ENCODE data around the gene NEDD8.
"Not testable (repeated sequence)": the region's sequence is repeated elsewhere in the genome, so short reads cannot be mapped to it uniquely, and the experiment has no call there.

The NEDD8 gene

GRCh38 chr14:24224618-24225071 is 7.5 kb downstream of the NEDD8 start:
- Histone ChIP-seq H3K27ac (ENCODE audit: extremely low read depth, low read depth, low read length) (no peak overlapping the region), H3K9me3 (ENCODE audit: control insufficient read depth, insufficient read depth, low read depth, low read length) (no peaks in the 10 kb centered on the region), H3K4me3 (ENCODE audit: low read depth, low read length) (no peak overlapping the region), H3K36me3 (ENCODE audit: control insufficient read depth in 2 of 2, insufficient read depth in 1 of 2, low read length in 2 of 2) (peaks cover 22 to 30% of the 10 kb centered on the region in 2 experiments), H3K4me1 (ENCODE audit: control insufficient read depth, insufficient read depth, low read length) (no peaks in the 10 kb centered on the region)
- POLR2A ChIA-PET: interaction anchor here (0.5 to 2.1 kb wide), 3 partner anchors 11 to 82 kb away, joined by 3 to 4 read pairs (median 3); partner anchors contain the start of genes CHMP4A and TINF2
- no peak for TF ChIP-seq ZNF585B (tag by site-specific recombination; IDR thresholded peaks at IDR 0.05)
- TF ChIP-seq ZNF530 (tag by site-specific recombination; IDR thresholded peaks at IDR 0.05; ENCODE audit: low read depth): no peak
- TF ChIP-seq ZNF521 (tag by site-specific recombination; IDR thresholded peaks at IDR 0.05): no peak
- no peak for TF ChIP-seq KLF10 (tag by site-specific recombination; IDR thresholded peaks at IDR 0.05)
- no peak for TF ChIP-seq KLF1 (tag by site-specific recombination; IDR thresholded peaks at IDR 0.05)
- no peak for TF ChIP-seq ZNF138 (tag by site-specific recombination; IDR thresholded peaks at IDR 0.05; ENCODE audit: borderline replicate concordance)
- TF ChIP-seq ZNF600 (tag by site-specific recombination; IDR thresholded peaks at IDR 0.05): no peak
- no peak for TF ChIP-seq ZFP69B (tag by site-specific recombination; IDR thresholded peaks at IDR 0.05)
- no peak for TF ChIP-seq ZNF658 (tag by site-specific recombination; IDR thresholded peaks at IDR 0.05)
- no peak for TF ChIP-seq ZNF16 (tag by site-specific recombination; IDR thresholded peaks at IDR 0.05; ENCODE audit: low read depth)
- no peak for TF ChIP-seq ZNF707 (tag by site-specific recombination; IDR thresholded peaks at IDR 0.05)
- no peak for TF ChIP-seq ZBTB48 (tag by site-specific recombination; IDR thresholded peaks at IDR 0.05)
- CTCF ChIA-PET: interaction anchor here (0.6 to 1.8 kb wide), 3 partner anchors 9 to 207 kb away, joined by 3 to 7 read pairs (median 4); partner anchors contain the start of genes MDP1 and TINF2

DNA sequence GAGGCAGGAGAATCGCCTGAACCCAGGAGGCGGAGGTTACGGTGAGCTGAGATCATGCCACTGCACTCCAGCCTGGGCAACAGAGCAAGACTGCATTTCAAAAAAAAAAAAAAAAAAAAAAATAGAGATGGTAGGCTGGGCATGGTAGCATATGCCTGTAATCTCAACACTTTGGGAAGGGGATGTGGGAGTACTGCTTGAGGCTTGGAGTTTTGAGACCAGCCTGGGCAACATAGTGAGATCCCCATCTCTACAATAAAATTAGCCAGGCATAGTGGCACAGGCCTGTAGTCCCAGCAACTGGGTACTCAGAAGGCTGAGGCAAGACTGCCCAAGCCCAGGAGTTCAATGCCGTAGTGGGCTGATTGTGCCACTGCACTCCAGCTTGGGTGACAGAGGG is 9.2 kb downstream of the NEDD8 start:
- H3K4me1 ChIP-seq (ENCODE audit: control insufficient read depth, insufficient read depth, low read length); H3K4me3 ChIP-seq (ENCODE audit: low read depth, low read length); H3K9me3 ChIP-seq (ENCODE audit: control insufficient read depth, insufficient read depth, low read depth, low read length); POLR2A ChIA-PET; H3K27ac ChIP-seq (ENCODE audit: extremely low read depth, low read depth, low read length): not testable (repeated sequence)
- CTCF ChIA-PET: interaction anchor here (0.7 kb wide), 1 partner anchor 9 kb away, joined by 3 read pairs; the partner anchor contains the start of gene CHMP4A
- H3K36me3 ChIP-seq (ENCODE audit: control insufficient read depth in 2 of 2, insufficient read depth in 1 of 2, low read length in 2 of 2): peaks cover 17 to 18% of the 10 kb centered on the region in 2 experiments

GRCh38 chr14:24219521-24219920 is 12.6 kb downstream of the NEDD8 start:
- Histone ChIP-seq H3K36me3 (ENCODE audit: control insufficient read depth in 2 of 2, insufficient read depth in 1 of 2, low read length in 2 of 2) (peaks cover 6 to 14% of the 10 kb centered on the region in 2 experiments; a peak in 2 of 3 replicates), H3K9me3 (ENCODE audit: control insufficient read depth, insufficient read depth, low read depth, low read length) (no peaks in the 10 kb centered on the region), H3K4me1 (ENCODE audit: control insufficient read depth, insufficient read depth, low read length) (no peaks in the 10 kb centered on the region), H3K4me3 (ENCODE audit: low read depth, low read length) (no peak overlapping the region), H3K27ac (ENCODE audit: extremely low read depth, low read depth, low read length) (no peak overlapping the region)
- ChIA-PET CTCF (interaction anchor here (0.5 to 1.1 kb wide), 4 partner anchors 77 to 212 kb away, joined by 3 to 4 read pairs (median 3); no protein-coding TSS in a partner anchor), POLR2A (interaction anchor here (0.6 to 1.5 kb wide), 4 partner anchors 23 to 52 kb away, joined by 3 to 11 read pairs (median 6); partner anchors contain the start of genes RABGGTA, TINF2 and TM9SF1)
- no peak for TF ChIP-seq YY1 (tag by site-specific recombination; IDR thresholded peaks at IDR 0.05)
- no peak for TF ChIP-seq ZNF629 (tag by site-specific recombination; IDR thresholded peaks at IDR 0.05)
- TF ChIP-seq ZNF146 (tag by site-specific recombination; IDR thresholded peaks at IDR 0.05): no peak
- TF ChIP-seq, protein P1, sequence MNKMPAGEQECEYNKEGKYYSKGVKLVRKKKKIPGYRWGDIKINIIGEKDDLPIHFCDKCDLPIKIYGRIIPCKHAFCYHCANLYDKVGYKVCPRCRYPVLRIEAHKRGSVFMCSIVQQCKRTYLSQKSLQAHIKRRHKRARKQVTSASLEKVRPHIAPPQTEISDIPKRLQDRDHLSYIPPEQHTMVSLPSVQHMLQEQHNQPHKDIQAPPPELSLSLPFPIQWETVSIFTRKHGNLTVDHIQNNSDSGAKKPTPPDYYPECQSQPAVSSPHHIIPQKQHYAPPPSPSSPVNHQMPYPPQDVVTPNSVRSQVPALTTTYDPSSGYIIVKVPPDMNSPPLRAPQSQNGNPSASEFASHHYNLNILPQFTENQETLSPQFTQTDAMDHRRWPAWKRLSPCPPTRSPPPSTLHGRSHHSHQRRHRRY (tag by site-specific recombination; IDR thresholded peaks at IDR 0.05): no peak
- TF ChIP-seq ZNF639 (tag by site-specific recombination; IDR thresholded peaks at IDR 0.05): no peak
- TF ChIP-seq, protein P2, sequence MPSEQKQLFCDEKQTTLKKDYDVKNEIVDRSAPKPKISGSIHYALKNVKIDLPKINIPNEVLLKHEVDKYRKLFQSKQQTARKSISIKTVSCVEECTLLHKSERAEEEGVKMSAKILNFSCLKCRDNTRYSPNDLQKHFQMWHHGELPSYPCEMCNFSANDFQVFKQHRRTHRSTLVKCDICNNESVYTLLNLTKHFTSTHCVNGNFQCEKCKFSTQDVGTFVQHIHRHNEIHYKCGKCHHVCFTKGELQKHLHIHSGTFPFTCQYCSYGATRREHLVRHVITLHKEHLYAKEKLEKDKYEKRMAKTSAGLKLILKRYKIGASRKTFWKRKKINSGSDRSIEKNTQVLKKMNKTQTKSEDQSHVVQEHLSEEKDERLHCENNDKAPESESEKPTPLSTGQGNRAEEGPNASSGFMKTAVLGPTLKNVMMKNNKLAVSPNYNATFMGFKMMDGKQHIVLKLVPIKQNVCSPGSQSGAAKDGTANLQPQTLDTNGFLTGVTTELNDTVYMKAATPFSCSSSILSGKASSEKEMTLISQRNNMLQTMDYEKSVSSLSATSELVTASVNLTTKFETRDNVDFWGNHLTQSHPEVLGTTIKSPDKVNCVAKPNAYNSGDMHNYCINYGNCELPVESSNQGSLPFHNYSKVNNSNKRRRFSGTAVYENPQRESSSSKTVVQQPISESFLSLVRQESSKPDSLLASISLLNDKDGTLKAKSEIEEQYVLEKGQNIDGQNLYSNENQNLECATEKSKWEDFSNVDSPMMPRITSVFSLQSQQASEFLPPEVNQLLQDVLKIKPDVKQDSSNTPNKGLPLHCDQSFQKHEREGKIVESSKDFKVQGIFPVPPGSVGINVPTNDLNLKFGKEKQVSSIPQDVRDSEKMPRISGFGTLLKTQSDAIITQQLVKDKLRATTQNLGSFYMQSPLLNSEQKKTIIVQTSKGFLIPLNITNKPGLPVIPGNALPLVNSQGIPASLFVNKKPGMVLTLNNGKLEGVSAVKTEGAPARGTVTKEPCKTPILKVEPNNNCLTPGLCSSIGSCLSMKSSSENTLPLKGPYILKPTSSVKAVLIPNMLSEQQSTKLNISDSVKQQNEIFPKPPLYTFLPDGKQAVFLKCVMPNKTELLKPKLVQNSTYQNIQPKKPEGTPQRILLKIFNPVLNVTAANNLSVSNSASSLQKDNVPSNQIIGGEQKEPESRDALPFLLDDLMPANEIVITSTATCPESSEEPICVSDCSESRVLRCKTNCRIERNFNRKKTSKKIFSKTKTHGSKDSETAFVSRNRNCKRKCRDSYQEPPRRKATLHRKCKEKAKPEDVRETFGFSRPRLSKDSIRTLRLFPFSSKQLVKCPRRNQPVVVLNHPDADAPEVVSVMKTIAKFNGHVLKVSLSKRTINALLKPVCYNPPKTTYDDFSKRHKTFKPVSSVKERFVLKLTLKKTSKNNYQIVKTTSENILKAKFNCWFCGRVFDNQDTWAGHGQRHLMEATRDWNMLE (tag by site-specific recombination; conservative IDR thresholded peaks at IDR 0.05; ENCODE audit: low read depth): no peak
- TF ChIP-seq, protein P3, sequence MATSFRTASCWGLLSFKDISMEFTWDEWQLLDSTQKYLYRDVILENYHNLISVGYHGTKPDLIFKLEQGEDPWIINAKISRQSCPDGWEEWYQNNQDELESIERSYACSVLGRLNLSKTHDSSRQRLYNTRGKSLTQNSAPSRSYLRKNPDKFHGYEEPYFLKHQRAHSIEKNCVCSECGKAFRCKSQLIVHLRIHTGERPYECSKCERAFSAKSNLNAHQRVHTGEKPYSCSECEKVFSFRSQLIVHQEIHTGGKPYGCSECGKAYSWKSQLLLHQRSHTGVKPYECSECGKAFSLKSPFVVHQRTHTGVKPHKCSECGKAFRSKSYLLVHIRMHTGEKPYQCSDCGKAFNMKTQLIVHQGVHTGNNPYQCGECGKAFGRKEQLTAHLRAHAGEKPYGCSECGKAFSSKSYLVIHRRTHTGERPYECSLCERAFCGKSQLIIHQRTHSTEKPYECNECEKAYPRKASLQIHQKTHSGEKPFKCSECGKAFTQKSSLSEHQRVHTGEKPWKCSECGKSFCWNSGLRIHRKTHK (tag by site-specific recombination; IDR thresholded peaks at IDR 0.05): no peak
- TF ChIP-seq ZEB2 (tag by site-specific recombination; IDR thresholded peaks at IDR 0.05): no peak
- no peak for TF ChIP-seq ZFP37 (tag by site-specific recombination; IDR thresholded peaks at IDR 0.05)

Measured in HEK293 (cell line).